BJ (cell line): ENCODE measurements around the gene C5orf58. TPM values are rescaled to one million over a fixed set of nuclear protein-coding genes. Genes with fewer than 3 reads are reported as not detected.

Source experiments
- CTCF ChIA-PET: fragments of 350-600 bp; formaldehyde crosslinking; extraction: SDS; loops from one replicate; lab custom pipeline; 2021; ENCODE audit warnings: antibody characterized with exemption, inconsistent platforms; lab: Yijun Ruan, JAX
- POLR2A ChIA-PET: fragments of 300-600 bp; sonication (Branson Sonifier 250); formaldehyde crosslinking; extraction: SDS; loops from one replicate; lab custom pipeline; 2021; ENCODE audit warnings: antibody characterized with exemption; lab: Charles Lee
- DNase-seq: peaks from one replicate; pipeline ENCODE4 v3.0.0-alpha.2; 2011; ENCODE audit warnings: low read depth
- H3K27me3 ChIP-seq: 2 replicates; pipeline ENCODE4 v1.6.0; 2011; ENCODE audit warnings: low read length; ENCODE audit not compliant: control insufficient read depth, insufficient read depth
- H3K36me3 ChIP-seq: 2 replicates; pipeline ENCODE4 v1.5.1; 2011; ENCODE audit warnings: low read length; ENCODE audit not compliant: control insufficient read depth, insufficient read depth
- H3K4me3 ChIP-seq: 2 replicates; pipeline ENCODE4 v1.5.1; 2011; ENCODE audit warnings: low read depth, mild to moderate bottlenecking, control low read depth, low read length
- CTCF ChIP-seq: IDR thresholded peaks from 2 replicates; pipeline ENCODE4 v1.5.1; 2011; ENCODE audit warnings: low read depth, mild to moderate bottlenecking, control low read depth, inconsistent platforms, low read length, moderate library complexity; ENCODE audit not compliant: insufficient read depth
- polyA plus RNA-seq: library from polyadenylated mRNA; depleted of rRNA; stranded (reverse); fragments of >200 nt; gene quantifications from 2 replicates; pipeline ENCODE4 v1.2.3, GENCODE V29; 2011

The C5orf58 gene
- polyA plus RNA-seq, 1 experiment, result not detected

- no peak for TF ChIP-seq CTCF
- DNase-seq, result no peak
- no peaks in the 10 kb centered on the region for H3K36me3 ChIP-seq
- ChIA-PET POLR2A (no interaction called here), CTCF (interaction anchor here (0.6 to 1.5 kb wide), 4 partner anchors 9 to 179 kb away, joined by 3 to 5 read pairs (median 3); no protein-coding TSS in a partner anchor)
- no peak overlapping the region for H3K4me3 ChIP-seq
- peaks cover 3% of the 10 kb centered on the region; the same call in 1 of the 2 replicates for H3K27me3 ChIP-seq
These were observed 20.1 kb downstream of the C5orf58 start for GRCh38 chr5:170252720-170253350.

- ChIA-PET CTCF (interaction anchor here (1.1 kb wide), 1 partner anchor 15 kb away, joined by 3 read pairs; no protein-coding TSS in a partner anchor), POLR2A (no interaction called here)
- H3K36me3 ChIP-seq, result no peaks in the 10 kb centered on the region
- TF ChIP-seq CTCF, result no peak
- DNase-seq, result no peak
- H3K27me3 ChIP-seq, result peaks cover 3% of the 10 kb centered on the region; the same call in 1 of the 2 replicates
- H3K4me3 ChIP-seq, result no peak overlapping the region
These were observed 21.3 kb downstream of the C5orf58 start for GRCh38 chr5:170254056-170254455.

DNA sequence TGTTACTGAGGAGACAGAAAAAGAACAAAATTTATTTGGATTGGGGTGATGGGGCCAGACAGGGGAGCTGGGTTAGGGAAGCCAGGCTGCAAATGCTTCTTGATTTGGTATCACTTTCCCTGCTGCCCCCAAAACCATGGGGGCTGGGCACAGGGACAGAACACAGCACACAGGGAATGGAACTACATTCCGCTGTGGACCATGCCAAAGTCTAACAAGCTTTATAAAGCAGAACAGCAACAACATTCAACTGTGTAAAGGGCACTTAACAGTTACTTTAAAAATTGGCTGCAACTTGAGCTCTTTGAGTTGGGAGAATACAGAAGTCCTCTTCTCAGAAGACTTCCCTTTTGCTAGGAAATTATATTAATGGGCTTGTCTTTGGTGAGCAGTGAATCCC lies 23.8 kb downstream of the C5orf58 start:
- Histone ChIP-seq H3K36me3 (no peaks in the 10 kb centered on the region), H3K27me3 (peaks cover 3% of the 10 kb centered on the region; the same call in 1 of the 2 replicates), H3K4me3 (no peak overlapping the region)
- CTCF ChIA-PET, result interaction anchor here (1.7 kb wide), 1 partner anchor 10 kb away, joined by 6 read pairs; no protein-coding TSS in a partner anchor
- POLR2A ChIA-PET, result no interaction called here
- DNase-seq, result no peak
- no peak for TF ChIP-seq CTCF

DNA sequence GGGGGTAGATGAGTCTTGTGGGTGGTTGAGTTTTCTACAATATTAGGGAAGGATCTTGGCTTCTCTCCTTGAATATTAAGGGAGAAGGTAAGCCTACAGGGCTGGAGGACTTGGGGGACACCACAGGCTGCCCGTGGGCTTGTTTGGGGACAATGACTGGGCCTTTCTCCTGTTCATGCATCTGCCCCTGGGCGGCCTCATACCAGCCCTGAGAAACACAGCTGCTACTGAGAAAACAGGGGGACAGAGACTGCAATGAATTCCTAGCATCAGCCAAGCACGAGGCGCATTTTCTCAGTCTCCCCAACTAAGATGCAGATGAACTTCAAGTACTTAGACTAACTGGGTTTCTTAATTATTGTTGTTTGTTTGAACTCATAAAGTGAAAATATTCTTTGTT lies 24.6 kb downstream of the C5orf58 start:
- ChIA-PET POLR2A (no interaction called here), CTCF (interaction anchor here (2.5 kb wide), 1 partner anchor 11 kb away, joined by 17 read pairs; no protein-coding TSS in a partner anchor)

More for the DNA sequence above, 24.6 kb downstream of the C5orf58 start:
- DNase-seq, result no peak
- H3K36me3 ChIP-seq, result no peaks in the 10 kb centered on the region
- no peak for TF ChIP-seq CTCF
- no peak overlapping the region for H3K4me3 ChIP-seq
- peaks cover 2% of the 10 kb centered on the region; the same call in 1 of the 2 replicates for H3K27me3 ChIP-seq
